ENCODE measurements around the gene RAI1. TPM values are rescaled to one million over a fixed set of nuclear protein-coding genes. Genes with fewer than 3 reads are reported as not detected.

RAI1 gene
- total and polyA plus RNA-seq, 9 donors, result 1.5 to 57.7 (median 35.3) TPM

- no peak overlapping the region for H3K27ac ChIP-seq
- no peaks in the 10 kb centered on the region for H3K27me3 ChIP-seq
- TF ChIP-seq POLR2A (IDR thresholded peaks at IDR 0.05), result no peak
- TF ChIP-seq, protein P1, sequence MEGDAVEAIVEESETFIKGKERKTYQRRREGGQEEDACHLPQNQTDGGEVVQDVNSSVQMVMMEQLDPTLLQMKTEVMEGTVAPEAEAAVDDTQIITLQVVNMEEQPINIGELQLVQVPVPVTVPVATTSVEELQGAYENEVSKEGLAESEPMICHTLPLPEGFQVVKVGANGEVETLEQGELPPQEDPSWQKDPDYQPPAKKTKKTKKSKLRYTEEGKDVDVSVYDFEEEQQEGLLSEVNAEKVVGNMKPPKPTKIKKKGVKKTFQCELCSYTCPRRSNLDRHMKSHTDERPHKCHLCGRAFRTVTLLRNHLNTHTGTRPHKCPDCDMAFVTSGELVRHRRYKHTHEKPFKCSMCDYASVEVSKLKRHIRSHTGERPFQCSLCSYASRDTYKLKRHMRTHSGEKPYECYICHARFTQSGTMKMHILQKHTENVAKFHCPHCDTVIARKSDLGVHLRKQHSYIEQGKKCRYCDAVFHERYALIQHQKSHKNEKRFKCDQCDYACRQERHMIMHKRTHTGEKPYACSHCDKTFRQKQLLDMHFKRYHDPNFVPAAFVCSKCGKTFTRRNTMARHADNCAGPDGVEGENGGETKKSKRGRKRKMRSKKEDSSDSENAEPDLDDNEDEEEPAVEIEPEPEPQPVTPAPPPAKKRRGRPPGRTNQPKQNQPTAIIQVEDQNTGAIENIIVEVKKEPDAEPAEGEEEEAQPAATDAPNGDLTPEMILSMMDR (IDR thresholded peaks at IDR 0.05), result no peak
- no peak for TF ChIP-seq EP300 (IDR thresholded peaks at IDR 0.05)
- intact Hi-C loops (cut with DNase I), result no loop called here
- H3K9me3 ChIP-seq, result no peaks in the 10 kb centered on the region
- no peak overlapping the region for H3K4me3 ChIP-seq
- no peaks in the 10 kb centered on the region for H3K36me3 ChIP-seq
- H3K4me1 ChIP-seq (ENCODE audit: insufficient read depth), result no peaks in the 10 kb centered on the region
- no peak for DNase-seq
- 74 to 83% (median 79%) methylated on average over 3 to 4 of the region's 4 CpGs for WGBS, 3 donors
Observed at GRCh38 chr17:17667947-17668346, 13.3 kb upstream of the RAI1 start.

DNA sequence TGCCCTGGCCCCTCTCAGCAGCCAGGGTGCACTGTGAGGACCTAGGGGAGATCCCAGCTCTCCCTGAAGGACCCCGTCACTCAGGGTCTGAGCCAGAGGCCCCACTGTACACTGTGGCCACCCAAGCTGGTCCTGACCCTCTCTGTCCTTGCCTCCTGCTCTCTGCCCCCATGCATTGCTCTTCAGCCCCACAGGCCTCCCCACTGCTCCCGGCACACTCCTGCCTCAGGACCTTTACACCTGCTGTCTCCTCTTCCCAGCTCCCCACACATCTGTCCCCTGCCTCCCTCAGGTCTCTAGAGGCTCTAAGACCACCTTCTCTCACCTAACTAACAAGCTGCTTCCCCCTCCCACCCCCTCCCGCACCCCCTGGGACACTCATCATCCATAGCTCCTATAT, 12.9 kb upstream of the RAI1 start:
- no peaks in the 10 kb centered on the region for H3K36me3 ChIP-seq
- no peaks in the 10 kb centered on the region for H3K27me3 ChIP-seq
- no peaks in the 10 kb centered on the region for H3K4me1 ChIP-seq (ENCODE audit: insufficient read depth)
- no peak for DNase-seq
- H3K27ac ChIP-seq, result no peak overlapping the region
- intact Hi-C loops (cut with DNase I), result no loop called here
- H3K4me3 ChIP-seq, result no peak overlapping the region
- WGBS, 3 donors, result 94 to 96% (median 94%) methylated on average over 3 of the region's 3 CpGs
- no peaks in the 10 kb centered on the region for H3K9me3 ChIP-seq
- TF ChIP-seq POLR2A (IDR thresholded peaks at IDR 0.05) (no peak), EP300 (IDR thresholded peaks at IDR 0.05) (no peak)
- TF ChIP-seq, protein P1 (IDR thresholded peaks at IDR 0.05), result no peak

DNA sequence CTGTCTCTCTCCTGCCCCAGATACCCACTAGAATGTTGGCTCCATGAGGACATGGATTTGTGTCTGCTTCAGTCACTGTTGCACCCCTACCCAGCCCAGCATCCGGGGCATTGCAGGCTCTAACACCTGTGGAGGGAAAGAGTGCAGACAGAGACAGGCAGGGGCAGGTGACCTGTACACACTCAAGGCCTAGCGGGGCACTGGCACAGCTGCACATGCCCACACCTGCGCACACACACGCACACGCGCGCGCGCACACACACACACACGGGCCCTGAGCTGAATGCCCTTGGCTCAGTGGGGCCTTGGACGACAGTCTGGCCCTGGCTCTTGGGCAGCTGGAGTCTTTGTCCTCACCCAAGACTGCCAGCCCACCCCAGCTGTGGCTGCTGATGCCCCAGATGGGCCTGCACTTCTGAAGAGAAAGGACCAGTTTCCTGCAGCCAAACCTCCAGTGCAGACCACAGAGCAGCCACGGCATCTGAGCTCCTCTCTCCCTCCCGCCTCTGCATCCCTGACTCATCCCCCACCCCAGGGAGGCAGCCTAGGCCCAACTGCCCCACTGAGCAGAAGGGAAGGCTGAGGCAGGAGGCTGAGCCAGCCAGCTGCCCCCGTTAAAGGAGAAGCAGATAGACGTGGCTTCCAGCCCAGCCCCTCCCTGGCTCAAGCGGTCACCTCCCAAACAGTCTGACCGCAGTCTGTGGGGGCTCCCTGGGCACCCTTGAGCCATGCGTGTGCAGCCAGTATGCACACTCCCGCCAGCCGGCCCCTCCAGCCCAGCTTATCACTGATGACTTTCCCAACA, 12.3 kb upstream of the RAI1 start:
- TF ChIP-seq EP300 (IDR thresholded peaks at IDR 0.05) (no peak), POLR2A (IDR thresholded peaks at IDR 0.05) (no peak)
- TF ChIP-seq, protein P1 (IDR thresholded peaks at IDR 0.05), result no peak
- Histone ChIP-seq H3K4me1 (ENCODE audit: insufficient read depth) (no peaks in the 10 kb centered on the region), H3K4me3 (no peak overlapping the region), H3K27ac (no peak overlapping the region), H3K36me3 (no peaks in the 10 kb centered on the region), H3K27me3 (no peaks in the 10 kb centered on the region), H3K9me3 (no peaks in the 10 kb centered on the region)
- no peak for DNase-seq
- 70 to 77% (median 75%) methylated on average over 20 of the region's 20 CpGs for WGBS, 3 donors
- intact Hi-C loops (cut with DNase I), result no loop called here

- no peaks in the 10 kb centered on the region for H3K27me3 ChIP-seq
- no peaks in the 10 kb centered on the region for H3K9me3 ChIP-seq
- no peak overlapping the region for H3K27ac ChIP-seq
- DNase-seq, result no peak
- WGBS, 3 donors, result 56 to 65% (median 63%) methylated on average over 6 of the region's 6 CpGs
- intact Hi-C loops (cut with DNase I), result no loop called here
- TF ChIP-seq, protein P1 (IDR thresholded peaks at IDR 0.05), result no peak
- TF ChIP-seq EP300 (IDR thresholded peaks at IDR 0.05) (no peak), POLR2A (IDR thresholded peaks at IDR 0.05) (no peak)
- H3K4me1 ChIP-seq (ENCODE audit: insufficient read depth), result no peaks in the 10 kb centered on the region
- H3K36me3 ChIP-seq, result no peaks in the 10 kb centered on the region
- H3K4me3 ChIP-seq, result no peak overlapping the region
Observed at GRCh38 chr17:17669580-17670235, 11.6 kb upstream of the RAI1 start.

All from ovary (tissue), 9 donors.